Panc1 (cell line): Measurements from ENCODE around the gene PAGR1. TPM values are rescaled to one million over a fixed set of nuclear protein-coding genes. Genes with fewer than 3 reads are reported as not detected.

ENCODE experiments used
- ATAC-seq: fragments of 200-7000 bp; cut with Tn5 transposase; 2 replicates; pipeline ENCODE4 v1.9.1; 2020; ENCODE audit warnings: mild to moderate bottlenecking, moderate library complexity
- BruUV-seq: library from RNA; stranded (reverse); fragments of 400-500 nt; replicated peaks from 2 replicates; lab custom pipeline; 2021; lab: Mats Ljungman, UMichigan
- CTCF ChIA-PET: fragments of 300-600 bp; sonication (Branson Sonifier 250); formaldehyde crosslinking; loops from one replicate; lab custom pipeline; 2022; ENCODE audit warnings: antibody characterized with exemption; lab: Charles Lee
- POLR2A ChIA-PET: fragments of 300-600 bp; sonication (Branson Sonifier 250); formaldehyde crosslinking; loops from one replicate; lab custom pipeline; 2022; ENCODE audit warnings: antibody characterized with exemption; lab: Charles Lee
- DNase-seq: peaks from one replicate; pipeline ENCODE4 v3.0.0-alpha.2; 2010; ENCODE audit warnings: low read depth, low spot score
- H3K27ac ChIP-seq: 2 replicates; pipeline ENCODE4 v1.5.1; 2011; ENCODE audit warnings: mild to moderate bottlenecking, low read length, inconsistent platforms
- H3K27me3 ChIP-seq: fragments of 200-500 bp; sonication (Bioruptor generic); 2 replicates; pipeline ENCODE4 v1.6.0; 2014; ENCODE audit warnings: low read length, inconsistent platforms; ENCODE audit not compliant: control insufficient read depth, insufficient read depth
- H3K36me3 ChIP-seq: fragments of 200-500 bp; sonication (Bioruptor generic); 2 replicates; pipeline ENCODE4 v1.5.1; 2014; ENCODE audit warnings: inconsistent platforms, mild to moderate bottlenecking, low read length, moderate library complexity; ENCODE audit not compliant: control insufficient read depth, insufficient read depth
- H3K4me1 ChIP-seq: 2 replicates; pipeline ENCODE4 v1.5.1; 2011; ENCODE audit warnings: inconsistent platforms, mild to moderate bottlenecking, low read length, moderate library complexity; ENCODE audit not compliant: control insufficient read depth, insufficient read depth
- H3K4me3 ChIP-seq, 2 experiments: 2 replicates each; pipeline ENCODE4 v1.5.1; 2011 to 2012; ENCODE audit warnings: low read depth in 2 of 2, low read length in 2 of 2, mild to moderate bottlenecking in 2 of 2, inconsistent platforms in 1 of 2, moderate library complexity in 1 of 2
- H3K9me3 ChIP-seq: fragments of 200-500 bp; sonication (Bioruptor generic); 2 replicates; pipeline ENCODE4 v1.5.1; 2014; ENCODE audit warnings: low read depth, mild to moderate bottlenecking, inconsistent platforms, low read length, moderate library complexity; ENCODE audit not compliant: control insufficient read depth, insufficient read depth
- POLR2AphosphoS5 ChIP-seq: IDR thresholded peaks from 2 replicates; pipeline ENCODE4 v1.6.1; 2012; ENCODE audit warnings: mild to moderate bottlenecking, low read depth, low read length, moderate library complexity
- SIN3A ChIP-seq: IDR thresholded peaks from 2 replicates; pipeline ENCODE4 v1.6.1; 2012; ENCODE audit warnings: low read depth, mild to moderate bottlenecking, low read length, moderate library complexity, borderline replicate concordance; ENCODE audit not compliant: insufficient read depth
- TCF7L2 ChIP-seq: IDR thresholded peaks from 2 replicates; pipeline ENCODE4 v1.6.1; 2011; ENCODE audit warnings: mild to moderate bottlenecking, low read depth, low read length, inconsistent platforms
- in situ Hi-C: cut with HindIII; loops from 2 replicates; pipeline ENCODE4 v1.10.0; 2016; ENCODE audit warnings: low sequenced_read_pairs, low pct_unique_long_range_greater_than_20kb
- intact Hi-C: fragments of 100-400 bp; cut with micrococcal nuclease; formaldehyde crosslinking; loops from one replicate; pipeline ENCODE4 v1.10.0; 2022; ENCODE audit not compliant: unreplicated experiment
- total RNA-seq: library from RNA; stranded (reverse); gene quantifications from one replicate; pipeline ENCODE4 v1.2.1, GENCODE V29; 2021; ENCODE audit not compliant: unreplicated experiment
- TF ChIP-seq, protein P1 (sequence below), 2 experiments: IDR thresholded peaks; 2 replicates each; pipeline ENCODE4 v1.6.1; 2011 to 2012; ENCODE audit warnings: low read depth in 2 of 2, control low read depth in 1 of 2, low read length in 1 of 2, mild to moderate bottlenecking in 1 of 2, moderate library complexity in 1 of 2; ENCODE audit not compliant: insufficient read depth in 1 of 2
- TF ChIP-seq, protein P2 (sequence below): fragments of 450-650 bp; IDR thresholded peaks from 2 replicates; pipeline ENCODE4 v1.5.1; 2017; ENCODE audit warnings: mild to moderate bottlenecking

Gene PAGR1
- total RNA-seq, 1 experiment from 2014 or later = 42.5 TPM

DNA sequence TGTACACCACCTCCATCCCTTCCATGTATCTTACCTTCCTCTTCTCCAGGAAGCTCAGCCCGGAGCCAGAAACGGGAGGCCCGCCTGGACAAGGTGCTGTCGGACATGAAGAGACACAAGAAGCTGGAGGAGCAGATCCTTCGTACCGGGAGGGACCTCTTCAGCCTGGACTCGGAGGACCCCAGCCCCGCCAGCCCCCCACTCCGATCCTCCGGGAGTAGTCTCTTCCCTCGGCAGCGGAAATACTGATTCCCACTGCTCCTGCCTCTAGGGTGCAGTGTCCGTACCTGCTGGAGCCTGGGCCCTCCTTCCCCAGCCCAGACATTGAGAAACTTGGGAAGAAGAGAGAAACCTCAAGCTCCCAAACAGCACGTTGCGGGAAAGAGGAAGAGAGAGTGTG lies 3.6 kb downstream of the PAGR1 start:
- POLR2A ChIA-PET = interaction anchor here (0.5 kb wide), 1 partner anchor 192 kb away, joined by 6 read pairs; no protein-coding TSS in a partner anchor
- BruUV-seq = no TSS peak
- Histone ChIP-seq H3K4me3 (peak overlapping the region; percentile 69 to 94), H3K9me3 (no peaks in the 10 kb centered on the region), H3K27me3 (no peaks in the 10 kb centered on the region), H3K36me3 (peaks cover 3% of the 10 kb centered on the region), H3K4me1 (peaks cover 61% of the 10 kb centered on the region), H3K27ac (peak overlapping the region; percentile 94)
- DNase-seq (no peak), ATAC-seq (no peak)
- no peak for TF ChIP-seq POLR2AphosphoS5
- TF ChIP-seq, protein P1, sequence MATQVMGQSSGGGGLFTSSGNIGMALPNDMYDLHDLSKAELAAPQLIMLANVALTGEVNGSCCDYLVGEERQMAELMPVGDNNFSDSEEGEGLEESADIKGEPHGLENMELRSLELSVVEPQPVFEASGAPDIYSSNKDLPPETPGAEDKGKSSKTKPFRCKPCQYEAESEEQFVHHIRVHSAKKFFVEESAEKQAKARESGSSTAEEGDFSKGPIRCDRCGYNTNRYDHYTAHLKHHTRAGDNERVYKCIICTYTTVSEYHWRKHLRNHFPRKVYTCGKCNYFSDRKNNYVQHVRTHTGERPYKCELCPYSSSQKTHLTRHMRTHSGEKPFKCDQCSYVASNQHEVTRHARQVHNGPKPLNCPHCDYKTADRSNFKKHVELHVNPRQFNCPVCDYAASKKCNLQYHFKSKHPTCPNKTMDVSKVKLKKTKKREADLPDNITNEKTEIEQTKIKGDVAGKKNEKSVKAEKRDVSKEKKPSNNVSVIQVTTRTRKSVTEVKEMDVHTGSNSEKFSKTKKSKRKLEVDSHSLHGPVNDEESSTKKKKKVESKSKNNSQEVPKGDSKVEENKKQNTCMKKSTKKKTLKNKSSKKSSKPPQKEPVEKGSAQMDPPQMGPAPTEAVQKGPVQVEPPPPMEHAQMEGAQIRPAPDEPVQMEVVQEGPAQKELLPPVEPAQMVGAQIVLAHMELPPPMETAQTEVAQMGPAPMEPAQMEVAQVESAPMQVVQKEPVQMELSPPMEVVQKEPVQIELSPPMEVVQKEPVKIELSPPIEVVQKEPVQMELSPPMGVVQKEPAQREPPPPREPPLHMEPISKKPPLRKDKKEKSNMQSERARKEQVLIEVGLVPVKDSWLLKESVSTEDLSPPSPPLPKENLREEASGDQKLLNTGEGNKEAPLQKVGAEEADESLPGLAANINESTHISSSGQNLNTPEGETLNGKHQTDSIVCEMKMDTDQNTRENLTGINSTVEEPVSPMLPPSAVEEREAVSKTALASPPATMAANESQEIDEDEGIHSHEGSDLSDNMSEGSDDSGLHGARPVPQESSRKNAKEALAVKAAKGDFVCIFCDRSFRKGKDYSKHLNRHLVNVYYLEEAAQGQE (IDR thresholded peaks at IDR 0.05; ENCODE audit: insufficient read depth in 1 of 2, low read depth in 2 of 2, low read length in 1 of 2) = no peak
- TF ChIP-seq, protein P2, sequence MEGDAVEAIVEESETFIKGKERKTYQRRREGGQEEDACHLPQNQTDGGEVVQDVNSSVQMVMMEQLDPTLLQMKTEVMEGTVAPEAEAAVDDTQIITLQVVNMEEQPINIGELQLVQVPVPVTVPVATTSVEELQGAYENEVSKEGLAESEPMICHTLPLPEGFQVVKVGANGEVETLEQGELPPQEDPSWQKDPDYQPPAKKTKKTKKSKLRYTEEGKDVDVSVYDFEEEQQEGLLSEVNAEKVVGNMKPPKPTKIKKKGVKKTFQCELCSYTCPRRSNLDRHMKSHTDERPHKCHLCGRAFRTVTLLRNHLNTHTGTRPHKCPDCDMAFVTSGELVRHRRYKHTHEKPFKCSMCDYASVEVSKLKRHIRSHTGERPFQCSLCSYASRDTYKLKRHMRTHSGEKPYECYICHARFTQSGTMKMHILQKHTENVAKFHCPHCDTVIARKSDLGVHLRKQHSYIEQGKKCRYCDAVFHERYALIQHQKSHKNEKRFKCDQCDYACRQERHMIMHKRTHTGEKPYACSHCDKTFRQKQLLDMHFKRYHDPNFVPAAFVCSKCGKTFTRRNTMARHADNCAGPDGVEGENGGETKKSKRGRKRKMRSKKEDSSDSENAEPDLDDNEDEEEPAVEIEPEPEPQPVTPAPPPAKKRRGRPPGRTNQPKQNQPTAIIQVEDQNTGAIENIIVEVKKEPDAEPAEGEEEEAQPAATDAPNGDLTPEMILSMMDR = no peak; the same call in 1 of the 2 replicates
- no peak for TF ChIP-seq TCF7L2
- TF ChIP-seq SIN3A = no peak
- CTCF ChIA-PET = interaction anchor here (0.6 to 1.9 kb wide), 3 partner anchors 29 to 213 kb away, joined by 3 to 10 read pairs (median 5); no protein-coding TSS in a partner anchor
- intact Hi-C loops = loop anchor here (10.0 kb wide), 1 partner anchor 125 kb away; no protein-coding TSS in a partner anchor
- in situ Hi-C loops = no loop called here

DNA sequence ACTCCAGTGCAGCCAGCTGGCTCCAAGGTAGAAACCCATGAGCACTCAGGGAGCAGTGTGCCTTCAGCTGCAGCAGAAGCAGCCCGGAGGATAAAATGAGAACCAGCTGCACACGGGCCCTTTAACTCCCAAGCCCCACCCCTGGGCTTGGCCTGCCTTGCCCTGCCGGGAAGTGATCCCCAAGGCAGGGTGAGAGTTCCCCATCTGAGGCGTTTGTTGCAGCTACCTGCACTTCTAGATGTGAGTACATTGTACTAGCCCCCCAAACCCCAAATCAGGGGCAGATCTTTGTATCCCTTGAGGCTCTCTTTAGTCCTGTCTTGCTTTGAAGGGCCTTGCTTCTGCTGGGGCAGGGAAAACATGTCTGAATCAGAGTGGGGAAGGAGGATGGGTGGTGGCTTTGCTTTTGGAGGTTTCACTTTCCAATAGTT lies 4.3 kb downstream of the PAGR1 start, which contains the start of gene MVP:
Gene MVP (plus strand): TSS at position 192 of the 431 bp plus-strand sequence. CDS start 10,088 bp downstream, outside the sequence.
- peak; percentile 49 for ATAC-seq
- Histone ChIP-seq H3K27ac (peak within 1 kb of the TSS; percentile 94), H3K27me3 (no peaks in the 10 kb centered on the region), H3K36me3 (peaks cover 3% of the 10 kb centered on the region), H3K4me1 (peaks cover 61% of the 10 kb centered on the region), H3K9me3 (no peaks in the 10 kb centered on the region), H3K4me3 (peak within 1 kb of the TSS; percentile 69 to 94)
- intact Hi-C loops (no loop called here), in situ Hi-C loops (no loop called here)
- ChIA-PET CTCF (interaction anchor here (0.6 to 1.9 kb wide), 5 partner anchors 12 to 212 kb away, joined by 3 to 11 read pairs (median 5); partner anchors contain the start of gene SEZ6L2), POLR2A (interaction anchor here (0.5 to 0.6 kb wide), 2 partner anchors 191 to 1046 kb away, joined by 3 to 6 read pairs; no protein-coding TSS in a partner anchor)
- no peak for DNase-seq
- TF ChIP-seq TCF7L2 = no peak; the same call in 1 of the 2 replicates
- TF ChIP-seq SIN3A = peak; percentile 94
- TF ChIP-seq, protein P2 = no peak
- peak; percentile 80 for TF ChIP-seq POLR2AphosphoS5
- TF ChIP-seq, protein P1 (IDR thresholded peaks at IDR 0.05; ENCODE audit: insufficient read depth in 1 of 2, low read depth in 2 of 2, low read length in 1 of 2) = no peak
- BruUV-seq = no TSS peak
